Heart right ventricle (tissue), 16 donors: Measurements from ENCODE around the gene RPL28. TPM values are rescaled to one million over a fixed set of nuclear protein-coding genes. Genes with fewer than 3 reads are reported as not detected.

Source experiments
- ATAC-seq, 8 donors: fragments of 200-7000 bp; cut with Tn5 transposase; one replicate each; pipeline ENCODE4 v1.9.1; 2020; ENCODE audit warnings: mild to moderate bottlenecking in 8 of 8, moderate library complexity in 8 of 8, moderate number of reproducible peaks in 1 of 8
- DNase-seq, 2 donors: peaks; one replicate each; pipeline ENCODE4 v3.0.0-alpha.2; 2020
- H3K27ac ChIP-seq, 10 donors: fragments of 200-600 bp; sonication (generic) in 2 of 10; one replicate each; pipeline versions ENCODE4 v1.5.0 to v1.8.0; 2020 to 2022; ENCODE audit warnings: mild to moderate bottlenecking in 3 of 10
- H3K27me3 ChIP-seq, 7 donors: fragments of 200-600 bp; one replicate each; pipeline ENCODE4 v1.8.0; 2021 to 2022; ENCODE audit warnings: mild to moderate bottlenecking in 2 of 7
- H3K36me3 ChIP-seq, 9 donors: fragments of 200-600 bp; sonication (generic) in 1 of 9; one replicate each; pipeline versions ENCODE4 v1.5.0 to v1.8.0; 2020 to 2022; ENCODE audit warnings: mild to moderate bottlenecking in 2 of 9
- H3K4me1 ChIP-seq, 9 donors: fragments of 200-600 bp; sonication (generic) in 1 of 9; one replicate each; pipeline versions ENCODE4 v1.5.0 to v1.8.0; 2020 to 2022; ENCODE audit warnings: mild to moderate bottlenecking in 4 of 9
- H3K4me3 ChIP-seq, 10 donors: fragments of 200-600 bp; sonication (generic) in 2 of 10; one replicate each; pipeline versions ENCODE4 v1.5.0 to v1.8.0; 2020 to 2022; ENCODE audit warnings: mild to moderate bottlenecking in 7 of 10, moderate library complexity in 2 of 10
- H3K9me3 ChIP-seq, 11 donors: fragments of 200-600 bp in 10 of 11; sonication (generic) in 2 of 11; one replicate each; pipeline versions ENCODE4 v1.5.0 to v1.8.0; 2013 to 2022; ENCODE audit warnings: mild to moderate bottlenecking in 2 of 11, control low read depth in 1 of 11, moderate library complexity in 1 of 11
- WGBS, 2 donors: extraction: QIAGEN DNeasy Blood & Tissue Kit; methylation state at CpG; one replicate each; pipeline ENCODE4 v1.1.7; 2013; ENCODE audit warnings: inconsistent platforms in 1 of 2; 5-methylcytosine and 5-hydroxymethylcytosine counted together
- intact Hi-C, 10 donors: fragments of 100-400 bp; cut with DNase I; formaldehyde crosslinking; loops; one replicate each; pipeline versions ENCODE4 v1.11.1 to v1.14.2; 2022
- polyA plus RNA-seq, 2 donors: library from polyadenylated mRNA; stranded (reverse); fragments of 200-250 nt; gene quantifications; one replicate each; pipeline ENCODE4 v1.2.3, GENCODE V29; 2013
- total RNA-seq, 10 donors: library from RNA; stranded (reverse); fragmentation: NEBNext Ultra II Directional in 3 of 10; extraction: Animal tissue kit (Norgen Biotek cat#: 25700) in 3 of 10; gene quantifications; one replicate each; pipeline versions ENCODE4 v1.2.1 to v1.2.4, GENCODE V29; 2021 to 2023
- TF ChIP-seq, protein P1 (sequence below), 9 donors: fragments of 200-600 bp; sonication (generic) in 2 of 9; IDR thresholded peaks; one replicate each; pipeline versions ENCODE4 v1.5.0 to v1.8.0; 2021 to 2022; ENCODE audit warnings: antibody characterized with exemption in 9 of 9, mild to moderate bottlenecking in 5 of 9, moderate library complexity in 1 of 9
- donor health status: Arrhythmogenic right ventricular cardiomyopathy.
- donor health status: ischemic (EF 13 %, LVEDD 7.1; RV severe dilation, severe dysfunction).
- donor health status: healthy with polysubstance abuse.
- donor health status: DM: no; HTN: yes; CAD: no.
- donor health status: DM: no; HTN: no; CAD: no.
- donor health status: ischemic (EF 25% LVEDD 6.9; RV normal size, moderate dysfunction).
- donor health status: ischemic (EF 25% LVEDD 5.7; RV mildly dilated, moderate dysfunction).
- donor health status: healthy.
- donor health status: DM: yes; HTN: yes; CAD: no.
- donor health status: Ischemic cardiomyopathy.
- donor health status: ischemic (EF 35%, LVEDD 5.7; RV mildly dilated, moderate dysfunction).
- donor health status: nonischemic (EF 11% LVEDD 7.7; RV severe dilation, severe dysfunction).
- donor health status: DM: yes; HTN: yes; CAD: no.
- donor health status: PGD.
- donor health status: ischemic (EF 29% LVEDD 5.4; RV normal size, mild dysfunction).
- donor health status: nonischemic (EF 23%, LVEDD 6.1; RV moderate dilation, normal function).

Gene RPL28
- total and polyA plus RNA-seq, 12 donors = 473 to 1,617 (median 593) TPM

DNA sequence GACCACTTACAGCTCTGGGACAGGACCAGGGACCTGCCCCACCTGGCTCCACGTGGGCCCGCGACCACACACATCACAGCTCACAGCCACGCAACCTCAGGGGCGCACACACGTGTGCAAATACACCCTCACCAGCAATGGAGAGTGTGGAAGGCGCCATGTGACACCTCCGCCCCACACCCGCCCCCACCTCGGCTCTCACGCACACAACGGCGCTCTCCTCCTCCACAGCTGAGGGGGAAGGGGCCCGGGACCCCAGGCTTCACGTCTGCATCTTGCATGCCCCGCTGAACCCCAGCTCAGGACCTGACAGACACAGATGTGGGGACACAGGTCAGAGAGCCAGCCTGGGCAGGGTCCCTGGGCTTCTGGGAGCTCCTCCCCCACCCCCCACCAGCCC is 63.7 kb downstream of the RPL28 start:
- no peak for DNase-seq
- H3K27me3 ChIP-seq = peaks cover 17 to 67% (median 52%) of the 10 kb centered on the region in 7 donors
- WGBS, 2 donors = 34 to 36% methylated on average over 16 of the region's 16 CpGs
- TF ChIP-seq, protein P1, sequence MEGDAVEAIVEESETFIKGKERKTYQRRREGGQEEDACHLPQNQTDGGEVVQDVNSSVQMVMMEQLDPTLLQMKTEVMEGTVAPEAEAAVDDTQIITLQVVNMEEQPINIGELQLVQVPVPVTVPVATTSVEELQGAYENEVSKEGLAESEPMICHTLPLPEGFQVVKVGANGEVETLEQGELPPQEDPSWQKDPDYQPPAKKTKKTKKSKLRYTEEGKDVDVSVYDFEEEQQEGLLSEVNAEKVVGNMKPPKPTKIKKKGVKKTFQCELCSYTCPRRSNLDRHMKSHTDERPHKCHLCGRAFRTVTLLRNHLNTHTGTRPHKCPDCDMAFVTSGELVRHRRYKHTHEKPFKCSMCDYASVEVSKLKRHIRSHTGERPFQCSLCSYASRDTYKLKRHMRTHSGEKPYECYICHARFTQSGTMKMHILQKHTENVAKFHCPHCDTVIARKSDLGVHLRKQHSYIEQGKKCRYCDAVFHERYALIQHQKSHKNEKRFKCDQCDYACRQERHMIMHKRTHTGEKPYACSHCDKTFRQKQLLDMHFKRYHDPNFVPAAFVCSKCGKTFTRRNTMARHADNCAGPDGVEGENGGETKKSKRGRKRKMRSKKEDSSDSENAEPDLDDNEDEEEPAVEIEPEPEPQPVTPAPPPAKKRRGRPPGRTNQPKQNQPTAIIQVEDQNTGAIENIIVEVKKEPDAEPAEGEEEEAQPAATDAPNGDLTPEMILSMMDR (IDR thresholded peaks at IDR 0.05) = no peak
- H3K36me3 ChIP-seq = peaks cover 0 to 7% (median 0%) of the 10 kb centered on the region in 9 donors
- ATAC-seq = no peak
- peaks cover 4 to 14% (median 11%) of the 10 kb centered on the region in 9 donors for H3K4me1 ChIP-seq
- no peak overlapping the region for H3K27ac ChIP-seq
- intact Hi-C loops = no loop called here
- no peaks in the 10 kb centered on the region for H3K9me3 ChIP-seq
- no peak overlapping the region for H3K4me3 ChIP-seq

- H3K4me3 ChIP-seq = peak overlapping the region in 6 of 10 donors; percentile 2 to 31 (median 15)
- TF ChIP-seq, protein P1 (IDR thresholded peaks at IDR 0.05) = no peak
- 1% methylated on average over 43 to 80 of the region's 80 CpGs for WGBS, 2 donors
- intact Hi-C loops = loop anchor here in 1 of 10 donors (10.0 kb wide), 1 partner anchor 317 kb away; no protein-coding TSS in a partner anchor
- no peak overlapping the region for H3K27ac ChIP-seq
- peaks cover 0 to 19% (median 0%) of the 10 kb centered on the region in 9 donors for H3K36me3 ChIP-seq
- peaks cover 4 to 14% (median 11%) of the 10 kb centered on the region in 9 donors for H3K4me1 ChIP-seq
- DNase-seq (no peak), ATAC-seq (no peak)
- no peaks in the 10 kb centered on the region for H3K9me3 ChIP-seq
- peaks cover 17 to 50% (median 36%) of the 10 kb centered on the region in 7 donors for H3K27me3 ChIP-seq
Observed at GRCh38 chr19:55451163-55451964, 65.6 kb downstream of the RPL28 start.

DNA sequence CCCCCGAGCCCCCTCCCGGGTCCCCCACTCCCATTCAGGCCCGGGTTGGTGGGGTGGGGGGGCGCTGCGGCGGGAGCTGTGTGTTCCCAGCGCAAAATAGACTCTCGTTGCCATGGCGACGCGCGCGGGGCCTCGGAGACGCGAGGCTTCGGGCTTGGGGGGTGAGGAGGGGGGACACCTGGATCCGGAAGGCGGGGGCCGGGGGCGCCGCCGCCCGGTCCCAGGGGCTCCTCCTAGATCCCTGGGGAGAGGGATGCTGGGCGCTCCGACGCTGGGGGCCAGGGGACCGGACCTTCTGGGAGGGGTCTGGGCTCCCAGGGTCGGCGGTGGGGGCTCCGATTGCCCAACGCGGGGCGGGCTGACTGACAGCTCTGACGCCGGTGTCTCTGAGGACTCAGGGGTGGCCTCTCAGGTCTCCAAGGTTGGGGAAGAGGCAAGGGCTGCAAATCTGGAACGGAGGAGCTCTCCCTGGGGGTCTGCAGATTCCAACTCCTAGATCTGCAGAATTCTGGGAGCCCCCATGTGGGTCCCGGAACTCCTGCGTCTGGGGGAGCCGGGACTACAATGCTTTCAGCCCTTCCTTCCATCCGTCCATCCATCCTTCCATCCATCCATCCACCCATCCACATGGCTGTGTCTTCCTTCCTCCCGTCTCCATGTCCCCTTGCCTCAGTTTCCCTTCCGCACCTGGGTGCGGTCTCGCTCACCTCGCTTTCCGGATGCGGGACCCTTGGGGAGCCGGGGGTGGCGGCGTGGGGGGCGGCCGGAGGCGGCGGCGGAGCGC is 66.4 kb downstream of the RPL28 start:
- 2% methylated on average over 55 to 57 of the region's 57 CpGs for WGBS, 2 donors
- Histone ChIP-seq H3K36me3 (peaks cover 0 to 19% (median 0%) of the 10 kb centered on the region in 9 donors), H3K4me3 (peak overlapping the region in 5 of 10 donors; percentile 2 to 31 (median 20)), H3K27ac (no peak overlapping the region), H3K4me1 (peaks cover 4 to 14% (median 11%) of the 10 kb centered on the region in 9 donors), H3K9me3 (no peaks in the 10 kb centered on the region), H3K27me3 (peaks cover 17 to 42% (median 30%) of the 10 kb centered on the region in 7 donors)
- intact Hi-C loops = loop anchor here in 1 of 10 donors (10.0 kb wide), 1 partner anchor 317 kb away; no protein-coding TSS in a partner anchor
- TF ChIP-seq, protein P1 (IDR thresholded peaks at IDR 0.05) = no peak
- no peak for DNase-seq
- no peak for ATAC-seq

Other genes with a start within 250 kb of the RPL28 start
- gene TNNT1, start 236.7 kb upstream of the RPL28 start, total RNA-seq = 100 to 1,000 TPM in 5 of 10 donors, 10 to 100 TPM in 5; 19.7 to 234 (median 97.1) TPM
- gene TNNT1, start 236.7 kb upstream of the RPL28 start, polyA plus RNA-seq = 100 to 1,000 TPM in 1 of 2 donors, 10 to 100 TPM in 1; 32.3 to 721 TPM
- over 10,000 TPM in 4 of 10 donors, 1,000 to 10,000 TPM in 6; 3,000 to 12,900 (median 9,464) TPM for gene TNNI3, start 228.2 kb upstream of the RPL28 start, total RNA-seq
- over 10,000 TPM in 1 of 2 donors, 1,000 to 10,000 TPM in 1; 4,629 to 45,177 TPM for gene TNNI3, start 228.2 kb upstream of the RPL28 start, polyA plus RNA-seq
- 1 to 10 TPM in 8 of 10 donors, under 1 TPM in 2; 0.37 to 3.9 (median 2.4) TPM for gene DNAAF3, start 219.3 kb upstream of the RPL28 start, total RNA-seq
- gene DNAAF3, start 219.3 kb upstream of the RPL28 start, polyA plus RNA-seq = 1 to 10 TPM; 1.2 to 5.9 TPM
- gene SYT5, start 205.6 kb upstream of the RPL28 start, total RNA-seq = 1 to 10 TPM in 1 of 10 donors, not detected in 9; 1.1 TPM
- gene SYT5, start 205.6 kb upstream of the RPL28 start, polyA plus RNA-seq = under 1 TPM in 1 of 2 donors, not detected in 1; under 0.01 TPM
- gene PTPRH, start 176.4 kb upstream of the RPL28 start, total RNA-seq = 1 to 10 TPM in 7 of 10 donors, under 1 TPM in 3; 0.25 to 7.5 (median 2.4) TPM
- 1 to 10 TPM; 1.3 to 6.1 TPM for gene PTPRH, start 176.4 kb upstream of the RPL28 start, polyA plus RNA-seq
- gene TMEM86B, start 157.2 kb upstream of the RPL28 start, total RNA-seq = 1 to 10 TPM in 9 of 10 donors, under 1 TPM in 1; 0.77 to 2.5 (median 1.9) TPM
- 1 to 10 TPM; 2.7 to 5.9 TPM for gene TMEM86B, start 157.2 kb upstream of the RPL28 start, polyA plus RNA-seq
- 10 to 100 TPM; 31.1 to 51.3 (median 39.0) TPM for gene PPP6R1, start 126.9 kb upstream of the RPL28 start, total RNA-seq
- gene PPP6R1, start 126.9 kb upstream of the RPL28 start, polyA plus RNA-seq = 10 to 100 TPM; 36.8 to 38.0 TPM
- 10 to 100 TPM; 26.7 to 41.6 (median 31.6) TPM for gene HSPBP1, start 105.8 kb upstream of the RPL28 start, total RNA-seq
- 10 to 100 TPM; 54.2 to 83.7 TPM for gene HSPBP1, start 105.8 kb upstream of the RPL28 start, polyA plus RNA-seq
- 10 to 100 TPM in 2 of 10 donors, 1 to 10 TPM in 8; 2.3 to 12.6 (median 4.1) TPM for gene BRSK1, start 101.9 kb upstream of the RPL28 start, total RNA-seq
- gene BRSK1, start 101.9 kb upstream of the RPL28 start, polyA plus RNA-seq = 1 to 10 TPM; 1.8 to 2.0 TPM
- gene TMEM150B, start 60.6 kb upstream of the RPL28 start, total RNA-seq = 1 to 10 TPM in 3 of 10 donors, under 1 TPM in 4, not detected in 3; 0.41 to 6.5 (median 0.75) TPM
- gene TMEM150B, start 60.6 kb upstream of the RPL28 start, polyA plus RNA-seq = under 1 TPM in 1 of 2 donors, not detected in 1; 0.38 TPM
- 1 to 10 TPM; 4.0 to 9.2 (median 6.9) TPM for gene KMT5C, start 46.1 kb upstream of the RPL28 start, total RNA-seq
- 10 to 100 TPM in 1 of 2 donors, 1 to 10 TPM in 1; 4.7 to 12.4 TPM for gene KMT5C, start 46.1 kb upstream of the RPL28 start, polyA plus RNA-seq
- gene COX6B2, start 31.2 kb upstream of the RPL28 start, total RNA-seq = not detected
- not detected for gene COX6B2, start 31.2 kb upstream of the RPL28 start, polyA plus RNA-seq
- not detected for gene GARIN5B, start 22.7 kb upstream of the RPL28 start, total RNA-seq
- gene GARIN5B, start 22.7 kb upstream of the RPL28 start, polyA plus RNA-seq = not detected
- gene IL11, start 15.5 kb upstream of the RPL28 start, total RNA-seq = not detected
- gene IL11, start 15.5 kb upstream of the RPL28 start, polyA plus RNA-seq = under 1 TPM; 0.30 to 0.37 TPM
- not detected for gene TMEM190, start 9.1 kb upstream of the RPL28 start, total RNA-seq
- gene TMEM190, start 9.1 kb upstream of the RPL28 start, polyA plus RNA-seq = not detected
- 1 to 10 TPM in 2 of 10 donors, under 1 TPM in 6, not detected in 2; 0.25 to 1.3 (median 0.49) TPM for gene TMEM238, start 1.6 kb upstream of the RPL28 start, total RNA-seq
- gene TMEM238, start 1.6 kb upstream of the RPL28 start, polyA plus RNA-seq = under 1 TPM in 1 of 2 donors, not detected in 1; 0.06 TPM
- 10 to 100 TPM; 25.0 to 42.1 (median 30.7) TPM for gene UBE2S, start 21.9 kb downstream of the RPL28 start, total RNA-seq
- 10 to 100 TPM in 1 of 2 donors, 1 to 10 TPM in 1; 8.0 to 25.5 TPM for gene UBE2S, start 21.9 kb downstream of the RPL28 start, polyA plus RNA-seq
- gene SHISA7, start 57.4 kb downstream of the RPL28 start, total RNA-seq = not detected
- gene SHISA7, start 57.4 kb downstream of the RPL28 start, polyA plus RNA-seq = under 1 TPM in 1 of 2 donors, not detected in 1; under 0.01 TPM
- 10 to 100 TPM; 42.5 to 69.8 (median 48.3) TPM for gene ISOC2, start 75.7 kb downstream of the RPL28 start, total RNA-seq
- 100 to 1,000 TPM in 1 of 2 donors, 10 to 100 TPM in 1; 88.7 to 117 TPM for gene ISOC2, start 75.7 kb downstream of the RPL28 start, polyA plus RNA-seq
- not detected for gene C19orf85, start 78.8 kb downstream of the RPL28 start, total RNA-seq
- gene C19orf85, start 78.8 kb downstream of the RPL28 start, polyA plus RNA-seq = not detected
- gene ZNF628, start 90.7 kb downstream of the RPL28 start, total RNA-seq = 1 to 10 TPM; 2.5 to 7.8 (median 4.3) TPM
- 1 to 10 TPM; 4.9 to 7.5 TPM for gene ZNF628, start 90.7 kb downstream of the RPL28 start, polyA plus RNA-seq
- gene NAT14, start 99.3 kb downstream of the RPL28 start, total RNA-seq = 1 to 10 TPM; 5.8 to 9.9 (median 6.8) TPM
- 10 to 100 TPM in 1 of 2 donors, 1 to 10 TPM in 1; 9.0 to 16.4 TPM for gene NAT14, start 99.3 kb downstream of the RPL28 start, polyA plus RNA-seq
- gene SSC5D, start 102.5 kb downstream of the RPL28 start, total RNA-seq = 1 to 10 TPM; 2.0 to 6.5 (median 4.0) TPM
- gene SSC5D, start 102.5 kb downstream of the RPL28 start, polyA plus RNA-seq = 1 to 10 TPM in 1 of 2 donors, under 1 TPM in 1; 0.72 to 2.8 TPM
- gene SBK2, start 151.2 kb downstream of the RPL28 start, total RNA-seq = 10 to 100 TPM in 1 of 10 donors, 1 to 10 TPM in 9; 1.1 to 14.1 (median 2.0) TPM
- 1 to 10 TPM in 1 of 2 donors, under 1 TPM in 1; 0.39 to 9.4 TPM for gene SBK2, start 151.2 kb downstream of the RPL28 start, polyA plus RNA-seq
- gene SBK3, start 159.6 kb downstream of the RPL28 start, total RNA-seq = 10 to 100 TPM in 4 of 10 donors, 1 to 10 TPM in 6; 2.0 to 33.3 (median 7.3) TPM
- gene SBK3, start 159.6 kb downstream of the RPL28 start, polyA plus RNA-seq = 10 to 100 TPM in 1 of 2 donors, 1 to 10 TPM in 1; 3.2 to 11.3 TPM
- 10 to 100 TPM in 4 of 10 donors, 1 to 10 TPM in 6; 7.1 to 16.9 (median 9.6) TPM for gene ZNF579, start 194.9 kb downstream of the RPL28 start, total RNA-seq
- 10 to 100 TPM; 13.1 to 23.8 TPM for gene ZNF579, start 194.9 kb downstream of the RPL28 start, polyA plus RNA-seq
- 10 to 100 TPM; 11.6 to 18.8 (median 13.5) TPM for gene FIZ1, start 213.6 kb downstream of the RPL28 start, total RNA-seq
- gene FIZ1, start 213.6 kb downstream of the RPL28 start, polyA plus RNA-seq = 10 to 100 TPM in 1 of 2 donors, 1 to 10 TPM in 1; 9.3 to 16.5 TPM
- 10 to 100 TPM in 8 of 10 donors, 1 to 10 TPM in 2; 7.9 to 22.0 (median 12.9) TPM for gene ZNF524, start 214.4 kb downstream of the RPL28 start, total RNA-seq
- 10 to 100 TPM; 34.9 to 39.4 TPM for gene ZNF524, start 214.4 kb downstream of the RPL28 start, polyA plus RNA-seq
- gene ZNF865, start 219.7 kb downstream of the RPL28 start, total RNA-seq = 10 to 100 TPM; 11.8 to 20.0 (median 13.5) TPM
- gene ZNF865, start 219.7 kb downstream of the RPL28 start, polyA plus RNA-seq = 10 to 100 TPM; 13.9 to 26.5 TPM
- 10 to 100 TPM in 8 of 10 donors, 1 to 10 TPM in 2; 8.9 to 16.4 (median 12.2) TPM for gene ZNF784, start 238.6 kb downstream of the RPL28 start, total RNA-seq
- gene ZNF784, start 238.6 kb downstream of the RPL28 start, polyA plus RNA-seq = 1 to 10 TPM; 6.4 to 9.9 TPM